Astrocyte (in vitro differentiated cells and primary cell): ENCODE measurements around the gene UQCR10. TPM values are rescaled to one million over a fixed set of nuclear protein-coding genes. Genes with fewer than 3 reads are reported as not detected.

Source experiments
- DNase-seq: peaks from one replicate; pipeline ENCODE4 v3.0.0-alpha.2; 2010; ENCODE audit warnings: low read depth
- FAIRE-seq: peaks from 2 replicates; lab custom pipeline; 2011; peaks lifted over from hg19 to GRCh38; lab: Jason Lieb, UNC
- H2AFZ ChIP-seq: 2 replicates; pipeline ENCODE4 v1.6.0; 2012; ENCODE audit warnings: low read depth, low read length, inconsistent platforms
- H3K27ac ChIP-seq: 2 replicates; pipeline ENCODE4 v1.5.1; 2011; ENCODE audit warnings: low read depth, low read length, inconsistent platforms
- H3K27me3 ChIP-seq: 2 replicates; pipeline ENCODE4 v1.6.0; 2011; ENCODE audit warnings: low read length, inconsistent platforms; ENCODE audit not compliant: insufficient read depth
- H3K36me3 ChIP-seq: 2 replicates; pipeline ENCODE4 v1.5.1; 2011; ENCODE audit warnings: low read length, inconsistent platforms; ENCODE audit not compliant: insufficient read depth
- H3K4me1 ChIP-seq: 2 replicates; pipeline ENCODE4 v1.5.1; 2011; ENCODE audit warnings: low read length, inconsistent platforms; ENCODE audit not compliant: insufficient read depth
- H3K4me2 ChIP-seq: 2 replicates; pipeline ENCODE4 v1.6.0; 2012; ENCODE audit warnings: low read length, inconsistent platforms
- H3K4me3 ChIP-seq: 2 replicates; pipeline ENCODE4 v1.5.1; 2011; ENCODE audit warnings: low read depth, mild to moderate bottlenecking, low read length, inconsistent platforms; ENCODE audit not compliant: insufficient read depth
- H3K79me2 ChIP-seq: 2 replicates; pipeline ENCODE4 v1.6.0; 2012; ENCODE audit warnings: mild to moderate bottlenecking, low read length, inconsistent platforms; ENCODE audit not compliant: insufficient read depth
- H3K9ac ChIP-seq: 2 replicates; pipeline ENCODE4 v1.6.0; 2012; ENCODE audit warnings: mild to moderate bottlenecking, low read length, inconsistent platforms
- H3K9me3 ChIP-seq: 2 replicates; pipeline ENCODE4 v1.5.1; 2012; ENCODE audit warnings: low read depth, mild to moderate bottlenecking, low read length, inconsistent platforms; ENCODE audit not compliant: insufficient read depth
- H4K20me1 ChIP-seq: 2 replicates; pipeline ENCODE4 v1.6.0; 2012; ENCODE audit warnings: low read length, inconsistent platforms; ENCODE audit not compliant: insufficient read depth
- H3K27ac Mint-ChIP-seq: one replicate; pipeline ENCODE4 v1.8.0; 2021; ENCODE audit warnings: mild to moderate bottlenecking, mixed read lengths; ENCODE audit not compliant: unreplicated experiment
- H3K27me3 Mint-ChIP-seq: one replicate; pipeline ENCODE4 v1.8.0; 2021; ENCODE audit warnings: low read depth, mixed read lengths; ENCODE audit not compliant: unreplicated experiment
- H3K36me3 Mint-ChIP-seq: one replicate; pipeline ENCODE4 v1.8.0; 2021; ENCODE audit warnings: low read depth, mixed read lengths; ENCODE audit not compliant: unreplicated experiment
- H3K4me1 Mint-ChIP-seq: one replicate; pipeline ENCODE4 v1.8.0; 2021; ENCODE audit warnings: low read depth, mixed read lengths; ENCODE audit not compliant: unreplicated experiment
- H3K4me3 Mint-ChIP-seq: one replicate; pipeline ENCODE4 v1.8.0; 2021; ENCODE audit warnings: mild to moderate bottlenecking, moderate library complexity, mixed read lengths; ENCODE audit not compliant: unreplicated experiment
- H3K9me3 Mint-ChIP-seq: one replicate; pipeline ENCODE4 v1.8.0; 2021; ENCODE audit warnings: mild to moderate bottlenecking, mixed read lengths; ENCODE audit not compliant: unreplicated experiment
- CTCF ChIP-seq: IDR thresholded peaks from 2 replicates; pipeline ENCODE4 v1.5.1; 2011; ENCODE audit warnings: low read depth, mild to moderate bottlenecking, inconsistent platforms, low read length, moderate library complexity; ENCODE audit not compliant: insufficient read depth
- EZH2 ChIP-seq: IDR thresholded peaks from 2 replicates; pipeline ENCODE4 v1.6.1; 2012; ENCODE audit warnings: mild to moderate bottlenecking, low read length, inconsistent platforms; ENCODE audit not compliant: insufficient read depth
- total RNA-seq: library from RNA; stranded (reverse); gene quantifications from 2 replicates; pipeline ENCODE4 v1.2.1, GENCODE V29; 2021

UQCR10 gene
- total RNA-seq, 1 donor from 2014 or later: 112 TPM

DNA sequence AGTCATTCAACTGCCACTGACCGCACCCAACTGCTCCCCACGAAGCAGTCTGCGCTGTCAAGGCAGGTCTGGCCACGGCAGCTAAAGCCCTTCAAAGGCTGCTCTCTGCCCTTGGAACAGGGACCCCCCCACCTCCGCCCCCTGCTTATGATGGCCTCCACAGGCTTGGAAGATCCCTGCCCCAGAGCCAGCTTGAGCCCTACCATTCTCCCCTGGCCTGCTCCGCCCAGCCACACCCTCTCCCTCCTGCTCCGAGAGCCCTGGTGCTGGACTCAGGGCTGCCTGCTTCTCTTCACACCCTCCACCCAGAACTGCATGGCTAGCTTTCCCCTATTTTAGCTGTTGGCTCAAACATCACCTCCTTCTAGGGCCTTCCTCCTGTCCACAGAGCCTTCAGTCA lies 19.3 kb upstream of the UQCR10 start:
- no peaks in the 10 kb centered on the region for H4K20me1 ChIP-seq
- Mint-ChIP-seq H3K4me1 (no peaks in the 10 kb centered on the region), H3K27ac (no peak overlapping the region), H3K27me3 (no peaks in the 10 kb centered on the region), H3K4me3 (no peak overlapping the region), H3K36me3 (peaks cover 11% of the 10 kb centered on the region), H3K9me3 (no peaks in the 10 kb centered on the region)
- DNase-seq (no peak), FAIRE-seq (no peak)
- H3K4me3 ChIP-seq: no peak overlapping the region
- no peak overlapping the region for H3K9ac ChIP-seq
- no peak overlapping the region for H3K4me2 ChIP-seq
- no peaks in the 10 kb centered on the region for H3K36me3 ChIP-seq
- no peak overlapping the region for H2AFZ ChIP-seq
- H3K9me3 ChIP-seq: no peaks in the 10 kb centered on the region
- no peaks in the 10 kb centered on the region for H3K27me3 ChIP-seq
- no peaks in the 10 kb centered on the region for H3K4me1 ChIP-seq
- H3K27ac ChIP-seq: no peak overlapping the region
- no peaks in the 10 kb centered on the region for H3K79me2 ChIP-seq
- TF ChIP-seq CTCF (no peak), EZH2 (no peak)

GRCh38 chr22:29748248-29748893 lies 18.8 kb upstream of the UQCR10 start:
- TF ChIP-seq CTCF (no peak), EZH2 (no peak)
- Histone ChIP-seq H3K4me3 (no peak overlapping the region), H3K4me1 (no peaks in the 10 kb centered on the region), H4K20me1 (no peaks in the 10 kb centered on the region), H2AFZ (no peak overlapping the region), H3K4me2 (no peak overlapping the region), H3K9ac (no peak overlapping the region), H3K36me3 (no peaks in the 10 kb centered on the region), H3K27me3 (no peaks in the 10 kb centered on the region), H3K79me2 (no peaks in the 10 kb centered on the region), H3K9me3 (no peaks in the 10 kb centered on the region), H3K27ac (no peak overlapping the region)
- Mint-ChIP-seq H3K9me3 (no peaks in the 10 kb centered on the region), H3K4me3 (no peak overlapping the region), H3K4me1 (no peaks in the 10 kb centered on the region), H3K36me3 (peaks cover 11% of the 10 kb centered on the region), H3K27me3 (no peaks in the 10 kb centered on the region), H3K27ac (no peak overlapping the region)
- DNase-seq (no peak), FAIRE-seq (no peak)

DNA sequence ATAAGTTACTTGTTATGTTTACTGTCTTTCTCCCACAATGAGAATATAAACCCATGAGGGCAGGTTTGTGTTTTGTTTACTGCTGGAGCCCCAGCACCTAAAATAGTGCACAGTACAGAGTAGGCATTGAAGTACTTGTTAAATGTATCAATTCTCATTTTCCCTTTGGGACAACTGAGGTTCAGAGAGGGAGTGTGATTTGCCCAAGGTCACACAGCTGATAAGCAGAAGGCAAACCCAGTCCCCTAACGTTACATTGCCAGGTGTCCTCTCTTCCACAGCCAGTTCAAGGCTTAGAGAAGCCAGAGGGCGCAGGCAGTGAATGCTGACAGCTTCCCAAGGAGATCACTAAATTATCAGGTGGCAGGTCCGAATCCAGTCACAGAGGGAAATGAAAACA lies 17.1 kb upstream of the UQCR10 start:
- no peaks in the 10 kb centered on the region for H3K9me3 ChIP-seq
- H3K4me2 ChIP-seq: no peak overlapping the region
- H3K4me3 ChIP-seq: no peak overlapping the region
- H3K36me3 ChIP-seq: no peaks in the 10 kb centered on the region
- no peak overlapping the region for H3K9ac ChIP-seq
- H4K20me1 ChIP-seq: no peaks in the 10 kb centered on the region
- H3K27ac ChIP-seq: no peak overlapping the region
- H3K27ac Mint-ChIP-seq: no peak overlapping the region
- no peak overlapping the region for H2AFZ ChIP-seq
- H3K4me3 Mint-ChIP-seq: no peak overlapping the region
- peaks cover 12% of the 10 kb centered on the region for H3K36me3 Mint-ChIP-seq
- no peaks in the 10 kb centered on the region for H3K27me3 ChIP-seq
- DNase-seq (no peak), FAIRE-seq (no peak)
- no peaks in the 10 kb centered on the region for H3K27me3 Mint-ChIP-seq
- H3K9me3 Mint-ChIP-seq: no peaks in the 10 kb centered on the region
- no peaks in the 10 kb centered on the region for H3K79me2 ChIP-seq
- TF ChIP-seq CTCF (no peak), EZH2 (no peak)
- H3K4me1 ChIP-seq: no peaks in the 10 kb centered on the region
- H3K4me1 Mint-ChIP-seq: no peaks in the 10 kb centered on the region
